GM19025 (cell line): ENCODE results near the gene YLPM1.
"Not testable (repeated sequence)": the region's sequence is repeated elsewhere in the genome, so short reads cannot be mapped to it uniquely, and the experiment has no call there.

Experiments used
- ATAC-seq: cut with Tn5 transposase; IDR thresholded peaks from one replicate; pipeline ENCODE4 v1.9.1; 2021; ENCODE audit warnings: mild to moderate bottlenecking, low read depth, moderate library complexity; ENCODE audit not compliant: unreplicated experiment

Gene YLPM1

GRCh38 chr14:74762917-74763802 lies at the start of gene YLPM1:
Gene YLPM1, plus strand, starts transcription at chr14:74763316. Its CDS starts 174 bp downstream, at chr14:74763490.
- peak; percentile 91 for ATAC-seq

GRCh38 chr14:74713395-74713735 lies 49.8 kb upstream of the YLPM1 start:
- ATAC-seq: no peak

- no peak for ATAC-seq
These were observed 42.6 kb upstream of the YLPM1 start for GRCh38 chr14:74720526-74720925.

- ATAC-seq: no peak
These were observed 40.0 kb upstream of the YLPM1 start for GRCh38 chr14:74723134-74723533.

GRCh38 chr14:74732387-74732786 lies 30.7 kb upstream of the YLPM1 start:
- ATAC-seq: no peak

GRCh38 chr14:74733221-74733620 lies 29.9 kb upstream of the YLPM1 start:
- ATAC-seq: no peak

GRCh38 chr14:74735125-74735524 lies 28.0 kb upstream of the YLPM1 start:
- ATAC-seq: no peak

- no peak for ATAC-seq
These were observed 25.3 kb upstream of the YLPM1 start for GRCh38 chr14:74737753-74738325.

- no peak for ATAC-seq
These were observed 23.7 kb upstream of the YLPM1 start for GRCh38 chr14:74739293-74740030.

GRCh38 chr14:74747237-74747636 lies 15.9 kb upstream of the YLPM1 start:
- no peak for ATAC-seq

- ATAC-seq: no peak
These were observed 9.0 kb upstream of the YLPM1 start for GRCh38 chr14:74754157-74754556.

- ATAC-seq: no peak
These were observed 8.2 kb upstream of the YLPM1 start for GRCh38 chr14:74754899-74755298.

- ATAC-seq: no peak
These were observed 6.8 kb upstream of the YLPM1 start for GRCh38 chr14:74756326-74756725.

- not testable (repeated sequence) for ATAC-seq
These were observed 4.6 kb upstream of the YLPM1 start for GRCh38 chr14:74758505-74758904.

GRCh38 chr14:74763803-74764531 lies 851 bp downstream of the YLPM1 start:
- no peak for ATAC-seq

GRCh38 chr14:74765721-74766120 lies 2.6 kb downstream of the YLPM1 start:
- ATAC-seq: no peak

- no peak for ATAC-seq
These were observed 8.3 kb downstream of the YLPM1 start for GRCh38 chr14:74771399-74771798.

- no peak for ATAC-seq
These were observed 21.5 kb downstream of the YLPM1 start for GRCh38 chr14:74784634-74785033.

- no peak for ATAC-seq
These were observed 22.0 kb downstream of the YLPM1 start for GRCh38 chr14:74785056-74785613.

- ATAC-seq: no peak
These were observed 23.7 kb downstream of the YLPM1 start for GRCh38 chr14:74786796-74787315.
